ENCODE data around the gene TTC28.
"Not testable (repeated sequence)": the region's sequence is repeated elsewhere in the genome, so short reads cannot be mapped to it uniquely, and the experiment has no call there.

The TTC28 gene

DNA sequence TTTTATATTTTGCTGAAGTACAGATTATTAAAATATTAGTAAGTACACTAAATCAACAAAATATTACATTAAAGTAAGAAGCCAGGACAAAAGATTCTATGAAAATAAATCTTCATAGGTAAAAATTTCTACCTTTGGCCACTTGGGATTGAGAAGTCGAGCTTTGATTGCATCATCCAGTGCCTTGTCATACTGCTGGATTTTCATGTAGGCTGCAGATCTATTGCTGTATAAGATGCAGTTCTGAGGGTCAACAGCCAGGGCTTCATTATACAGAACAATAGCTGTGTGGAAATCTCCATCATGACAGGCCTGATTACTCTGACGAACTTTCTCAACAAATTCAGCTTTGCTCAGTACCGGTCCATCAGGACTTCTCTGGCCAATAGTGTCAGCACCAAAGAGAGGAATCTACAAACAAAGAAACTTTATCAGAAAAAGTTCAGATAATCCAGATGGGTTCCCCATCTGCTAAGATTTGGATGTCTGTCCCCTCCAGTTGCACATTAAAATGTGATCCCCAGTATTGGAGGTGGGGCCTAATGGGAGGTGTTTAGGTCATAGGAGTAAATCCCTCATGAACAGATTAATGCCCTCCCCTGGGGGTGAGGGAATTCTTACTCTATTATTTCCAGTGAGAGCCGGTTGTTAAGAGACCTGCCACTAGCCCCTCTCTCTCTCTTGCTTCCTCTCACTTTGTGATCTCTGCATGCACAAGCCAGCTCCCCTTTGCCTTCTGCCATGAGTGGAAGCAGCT, 50.0 kb downstream of the TTC28 start:
- Histone ChIP-seq H3K9ac (ENCODE audit: insufficient read length, low read depth) (no peak overlapping the region), H3K4me1 (ENCODE audit: insufficient read depth, insufficient read length) (no peaks in the 10 kb centered on the region), H3K4me3 (ENCODE audit: insufficient read length, low read depth) (no peak overlapping the region), H3K36me3 (ENCODE audit: insufficient read depth, insufficient read length, low read length) (no peaks in the 10 kb centered on the region), H3K27me3 (ENCODE audit: insufficient read depth, insufficient read length) (no peaks in the 10 kb centered on the region), H3K9me3 (ENCODE audit: insufficient read depth, low read length) (no peaks in the 10 kb centered on the region)
- TF ChIP-seq SUZ12 (IDR thresholded peaks at IDR 0.05; ENCODE audit: extremely low read depth, insufficient read depth, insufficient read length) (no peak), YY1 (IDR thresholded peaks at IDR 0.05; ENCODE audit: insufficient read depth, insufficient read length) (no peak), ZNF274 (IDR thresholded peaks at IDR 0.05; ENCODE audit: low read depth, low read length) (no peak)
- no peak for DNase-seq (ENCODE audit: low read depth, low spot score)

DNA sequence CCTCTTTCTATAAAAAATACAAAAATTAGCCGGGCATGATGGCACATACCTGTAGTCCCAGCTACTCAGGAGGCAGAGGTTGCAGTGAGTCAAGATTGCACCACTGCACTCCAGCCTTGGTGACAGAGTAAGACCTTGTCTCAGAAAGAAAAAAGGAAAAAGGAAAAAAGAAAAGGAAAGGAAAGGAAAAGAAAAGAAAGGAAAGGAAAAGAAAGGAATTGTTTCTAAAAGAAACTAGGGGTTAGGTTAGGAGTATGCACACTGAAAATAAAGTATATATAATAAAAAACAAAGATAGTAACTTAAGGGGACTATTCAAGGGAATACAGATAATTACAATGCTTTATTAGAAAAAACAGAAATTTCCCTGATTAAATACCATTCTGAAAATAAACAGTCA, 50.9 kb downstream of the TTC28 start:
- Histone ChIP-seq H3K27me3 (ENCODE audit: insufficient read depth, insufficient read length) (no peaks in the 10 kb centered on the region), H3K9ac (ENCODE audit: insufficient read length, low read depth) (no peak overlapping the region), H3K36me3 (ENCODE audit: insufficient read depth, insufficient read length, low read length) (no peaks in the 10 kb centered on the region), H3K9me3 (ENCODE audit: insufficient read depth, low read length) (no peaks in the 10 kb centered on the region), H3K4me1 (ENCODE audit: insufficient read depth, insufficient read length) (no peaks in the 10 kb centered on the region), H3K4me3 (ENCODE audit: insufficient read length, low read depth) (no peak overlapping the region)
- no peak for DNase-seq (ENCODE audit: low read depth, low spot score)
- TF ChIP-seq SUZ12 (IDR thresholded peaks at IDR 0.05; ENCODE audit: extremely low read depth, insufficient read depth, insufficient read length) (no peak), YY1 (IDR thresholded peaks at IDR 0.05; ENCODE audit: insufficient read depth, insufficient read length) (no peak), ZNF274 (IDR thresholded peaks at IDR 0.05; ENCODE audit: low read depth, low read length) (no peak)

DNA sequence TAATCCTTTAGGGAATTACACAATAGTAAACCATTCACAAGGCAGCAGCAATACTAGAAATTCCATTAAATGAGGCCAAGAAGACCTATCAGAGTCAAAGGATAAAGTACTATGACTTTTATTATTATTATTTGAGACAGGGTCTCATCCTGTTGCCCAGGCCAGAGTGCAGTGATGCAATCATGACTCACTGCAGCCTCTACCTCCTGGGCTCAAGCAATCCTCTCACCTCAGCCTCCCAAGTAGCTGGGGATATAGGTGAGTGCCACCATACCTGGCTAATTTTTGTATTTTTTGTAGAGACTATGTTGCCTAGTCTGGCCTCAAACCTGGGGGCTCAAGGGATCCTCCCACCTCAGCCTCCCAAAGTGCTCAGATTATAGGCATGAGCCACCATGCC, 51.8 kb downstream of the TTC28 start:
- TF ChIP-seq YY1 (IDR thresholded peaks at IDR 0.05; ENCODE audit: insufficient read depth, insufficient read length) (no peak), ZNF274 (IDR thresholded peaks at IDR 0.05; ENCODE audit: low read depth, low read length) (no peak), SUZ12 (IDR thresholded peaks at IDR 0.05; ENCODE audit: extremely low read depth, insufficient read depth, insufficient read length) (no peak)
- Histone ChIP-seq H3K9me3 (ENCODE audit: insufficient read depth, low read length) (no peaks in the 10 kb centered on the region), H3K36me3 (ENCODE audit: insufficient read depth, insufficient read length, low read length) (no peaks in the 10 kb centered on the region), H3K27me3 (ENCODE audit: insufficient read depth, insufficient read length) (no peaks in the 10 kb centered on the region), H3K4me3 (ENCODE audit: insufficient read length, low read depth) (no peak overlapping the region), H3K9ac (ENCODE audit: insufficient read length, low read depth) (no peak overlapping the region), H3K4me1 (ENCODE audit: insufficient read depth, insufficient read length) (no peaks in the 10 kb centered on the region)
- no peak for DNase-seq (ENCODE audit: low read depth, low spot score)

DNA sequence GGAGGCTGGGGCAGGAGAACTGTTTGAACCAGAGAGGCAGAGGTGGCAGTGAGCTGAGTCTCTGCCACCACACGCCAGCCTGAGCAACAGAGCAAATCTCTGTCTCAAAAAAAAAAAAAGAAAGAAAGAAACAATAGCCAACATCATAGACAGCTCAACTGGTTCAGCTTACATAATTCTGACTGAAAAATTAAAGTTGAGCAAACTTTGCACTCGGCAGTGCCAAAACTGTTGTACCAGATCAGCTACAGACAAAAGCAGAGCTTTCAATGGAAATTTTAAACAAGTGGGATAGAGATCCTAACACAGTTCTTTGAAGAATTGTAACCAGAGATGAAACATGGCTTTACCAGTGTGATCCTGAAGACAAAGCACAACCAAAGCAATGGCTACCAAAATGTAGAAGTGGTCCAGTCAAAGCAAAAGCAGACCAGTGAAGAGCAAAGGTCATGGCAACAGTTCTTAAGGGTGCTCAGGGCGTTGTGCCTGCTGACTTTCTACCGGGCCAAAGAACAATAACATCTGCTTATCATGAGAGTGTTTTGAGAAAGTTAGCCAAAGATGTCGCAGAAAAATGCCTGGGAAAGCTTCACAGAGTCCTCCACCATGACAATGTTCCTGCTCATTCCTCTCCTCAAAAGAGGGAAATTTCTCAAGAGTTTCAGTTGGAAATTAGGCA, 59.3 kb downstream of the TTC28 start:
- no peaks in the 10 kb centered on the region for H3K27me3 ChIP-seq (ENCODE audit: insufficient read depth, insufficient read length)
- TF ChIP-seq ZNF274 (IDR thresholded peaks at IDR 0.05; ENCODE audit: low read depth, low read length): no peak
- no peak for TF ChIP-seq SUZ12 (IDR thresholded peaks at IDR 0.05; ENCODE audit: extremely low read depth, insufficient read depth, insufficient read length)
- no peak for TF ChIP-seq YY1 (IDR thresholded peaks at IDR 0.05; ENCODE audit: insufficient read depth, insufficient read length)
- no peak for DNase-seq (ENCODE audit: low read depth, low spot score)
- H3K36me3 ChIP-seq (ENCODE audit: insufficient read depth, insufficient read length, low read length): no peaks in the 10 kb centered on the region
- no peak overlapping the region for H3K9ac ChIP-seq (ENCODE audit: insufficient read length, low read depth)
- no peaks in the 10 kb centered on the region for H3K9me3 ChIP-seq (ENCODE audit: insufficient read depth, low read length)
- H3K4me3 ChIP-seq (ENCODE audit: insufficient read length, low read depth): no peak overlapping the region
- no peaks in the 10 kb centered on the region for H3K4me1 ChIP-seq (ENCODE audit: insufficient read depth, insufficient read length)

DNA sequence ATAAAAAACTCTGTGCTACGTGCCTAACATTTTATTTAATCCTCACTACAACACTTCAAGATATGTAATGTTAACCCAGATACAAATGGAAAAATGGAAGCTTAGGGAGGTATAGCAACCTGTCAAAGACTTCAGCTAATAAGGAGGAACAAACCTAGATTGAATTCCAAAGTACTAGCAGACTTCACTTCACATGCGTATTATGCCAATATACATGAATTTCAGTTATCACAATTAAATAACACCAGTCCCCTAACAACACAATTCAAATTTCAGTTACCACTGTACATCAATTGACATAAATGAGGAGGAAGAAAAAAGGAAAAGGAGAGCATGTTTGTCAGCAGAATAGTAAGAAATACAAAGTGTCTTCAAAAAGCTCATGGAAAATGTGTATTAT, 60.4 kb downstream of the TTC28 start:
- H3K9ac ChIP-seq (ENCODE audit: insufficient read length, low read depth): no peak overlapping the region
- DNase-seq (ENCODE audit: low read depth, low spot score): no peak
- H3K4me3 ChIP-seq (ENCODE audit: insufficient read length, low read depth): no peak overlapping the region
- TF ChIP-seq SUZ12 (IDR thresholded peaks at IDR 0.05; ENCODE audit: extremely low read depth, insufficient read depth, insufficient read length) (no peak), YY1 (IDR thresholded peaks at IDR 0.05; ENCODE audit: insufficient read depth, insufficient read length) (no peak), ZNF274 (IDR thresholded peaks at IDR 0.05; ENCODE audit: low read depth, low read length) (no peak)
- H3K27me3 ChIP-seq (ENCODE audit: insufficient read depth, insufficient read length): no peaks in the 10 kb centered on the region
- H3K9me3 ChIP-seq (ENCODE audit: insufficient read depth, low read length): no peaks in the 10 kb centered on the region
- H3K4me1 ChIP-seq (ENCODE audit: insufficient read depth, insufficient read length): no peaks in the 10 kb centered on the region
- no peaks in the 10 kb centered on the region for H3K36me3 ChIP-seq (ENCODE audit: insufficient read depth, insufficient read length, low read length)

DNA sequence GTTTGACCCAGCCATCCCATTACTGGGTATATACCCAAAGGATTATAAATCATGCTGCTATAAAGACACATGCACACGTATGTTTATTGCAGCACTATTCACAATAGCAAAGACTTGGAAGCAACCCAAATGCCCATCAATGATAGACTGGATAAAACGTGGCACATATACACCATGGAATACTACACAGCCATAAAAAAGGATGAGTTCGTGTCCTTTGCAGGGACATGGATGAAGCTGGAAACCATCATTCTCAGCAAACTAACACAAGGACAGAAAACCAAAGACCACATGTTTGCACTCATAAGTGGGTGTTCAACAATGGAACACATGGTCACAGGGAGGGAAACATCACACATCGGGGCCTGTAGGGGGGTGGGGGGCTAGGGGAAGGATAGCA, 64.2 kb downstream of the TTC28 start:
- H3K27me3 ChIP-seq (ENCODE audit: insufficient read depth, insufficient read length); H3K9me3 ChIP-seq (ENCODE audit: insufficient read depth, low read length); DNase-seq (ENCODE audit: low read depth, low spot score); H3K9ac ChIP-seq (ENCODE audit: insufficient read length, low read depth); H3K4me1 ChIP-seq (ENCODE audit: insufficient read depth, insufficient read length); H3K36me3 ChIP-seq (ENCODE audit: insufficient read depth, insufficient read length, low read length); H3K4me3 ChIP-seq (ENCODE audit: insufficient read length, low read depth): not testable (repeated sequence)

DNA sequence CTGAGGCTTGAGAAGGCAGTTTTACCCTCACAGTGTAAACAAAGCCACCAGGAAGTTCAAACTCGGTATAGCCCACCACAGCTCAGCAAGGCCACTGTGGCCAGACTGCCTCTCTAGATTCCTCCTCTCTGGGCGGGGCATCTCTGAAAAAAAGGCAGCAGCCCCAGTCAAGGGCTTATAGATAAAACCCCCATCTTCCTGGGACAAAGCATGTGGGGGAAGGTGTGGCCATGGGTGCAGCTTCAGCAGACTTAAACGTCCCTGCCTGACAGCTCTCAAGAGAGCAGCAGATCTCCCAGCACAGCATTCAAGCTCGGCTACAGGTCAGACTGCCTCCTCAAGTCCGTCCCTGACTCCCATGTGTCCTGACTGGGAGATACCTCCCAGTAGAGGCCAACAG, 69.7 kb downstream of the TTC28 start:
- H3K36me3 ChIP-seq (ENCODE audit: insufficient read depth, insufficient read length, low read length): no peaks in the 10 kb centered on the region
- no peaks in the 10 kb centered on the region for H3K4me1 ChIP-seq (ENCODE audit: insufficient read depth, insufficient read length)
- H3K27me3 ChIP-seq (ENCODE audit: insufficient read depth, insufficient read length): no peaks in the 10 kb centered on the region
- DNase-seq (ENCODE audit: low read depth, low spot score): no peak
- TF ChIP-seq SUZ12 (IDR thresholded peaks at IDR 0.05; ENCODE audit: extremely low read depth, insufficient read depth, insufficient read length) (no peak), ZNF274 (IDR thresholded peaks at IDR 0.05; ENCODE audit: low read depth, low read length) (no peak), YY1 (IDR thresholded peaks at IDR 0.05; ENCODE audit: insufficient read depth, insufficient read length) (no peak)
- no peak overlapping the region for H3K9ac ChIP-seq (ENCODE audit: insufficient read length, low read depth)
- H3K9me3 ChIP-seq (ENCODE audit: insufficient read depth, low read length): no peaks in the 10 kb centered on the region
- H3K4me3 ChIP-seq (ENCODE audit: insufficient read length, low read depth): no peak overlapping the region
